K562 (cell line): ENCODE results near the gene MAST4.

ENCODE experiments used
- ARNT ChIP-seq, 2 experiments: fragments of 450-650 bp; IDR thresholded peaks; 2 replicates each; pipeline ENCODE4 v1.6.1; 2016; ENCODE audit warnings: mild to moderate bottlenecking in 1 of 2
- KDM1A ChIP-seq, 2 experiments: fragments of 450-650 bp; IDR thresholded peaks; 2 replicates each; pipeline ENCODE4 v1.6.1; 2016; ENCODE audit warnings: mild to moderate bottlenecking in 2 of 2
- NFRKB ChIP-seq: fragments of 450-650 bp; IDR thresholded peaks from 2 replicates; pipeline ENCODE4 v1.6.1; 2016; ENCODE audit warnings: low read depth
- POLR2A ChIP-seq: fragments of 450-650 bp; conservative IDR thresholded peaks from 2 replicates; pipeline ENCODE4 v1.6.1; 2016
- RCOR1 ChIP-seq, 2 experiments: IDR thresholded peaks; 2 replicates each; pipeline ENCODE4 v1.6.1; 2012; ENCODE audit warnings: low read depth in 2 of 2, low read length in 2 of 2, borderline replicate concordance in 1 of 2, improper control_type of control experiment in 1 of 2
- SREBF1 ChIP-seq: fragments of 150-350 bp; IDR thresholded peaks from 2 replicates; pipeline ENCODE4 v1.6.1; 2014; ENCODE audit warnings: antibody characterized with exemption, low read depth, low read length, borderline replicate concordance
- SRSF9 ChIP-seq: fragments of 200-400 bp; formaldehyde crosslinking; IDR thresholded peaks from 2 replicates; pipeline ENCODE4 v1.6.1; 2017; ENCODE audit warnings: low read depth, low read length, borderline replicate concordance
- ZFP1 ChIP-seq: fragments of 450-650 bp; formaldehyde crosslinking; IDR thresholded peaks from 2 replicates; pipeline ENCODE4 v1.4.0; 2020; ENCODE audit warnings: mild to moderate bottlenecking, mixed read lengths
- TF ChIP-seq, protein P1 (sequence below): sonication (generic); formaldehyde crosslinking; IDR thresholded peaks from 2 replicates; pipeline ENCODE4 v1.8.0; 2022; ENCODE audit warnings: mild to moderate bottlenecking, missing genetic modification reagents
- TF ChIP-seq, protein P2 (sequence below), 3 experiments: IDR thresholded peaks in 2 of 3; conservative IDR thresholded peaks in 1 of 3; 2 replicates each; pipeline ENCODE4 v1.5.1; 2011 to 2012; ENCODE audit warnings: low read length in 3 of 3, mild to moderate bottlenecking in 3 of 3, control low read depth in 2 of 3, improper control_type of control experiment in 1 of 3, inconsistent platforms in 1 of 3, low read depth in 1 of 3, mixed read lengths in 1 of 3, moderate library complexity in 1 of 3; ENCODE audit not compliant: insufficient read depth in 2 of 3
- TF ChIP-seq, protein P3 (sequence below): fragments of 450-650 bp; formaldehyde crosslinking; IDR thresholded peaks from 2 replicates; pipeline ENCODE4 v1.4.0; 2022; ENCODE audit warnings: missing genetic modification characterization
- TF ChIP-seq, protein P4 (sequence below): fragments of 450-650 bp; IDR thresholded peaks from 2 replicates; pipeline ENCODE4 v1.7.0; 2016; ENCODE audit warnings: borderline replicate concordance

DNA sequence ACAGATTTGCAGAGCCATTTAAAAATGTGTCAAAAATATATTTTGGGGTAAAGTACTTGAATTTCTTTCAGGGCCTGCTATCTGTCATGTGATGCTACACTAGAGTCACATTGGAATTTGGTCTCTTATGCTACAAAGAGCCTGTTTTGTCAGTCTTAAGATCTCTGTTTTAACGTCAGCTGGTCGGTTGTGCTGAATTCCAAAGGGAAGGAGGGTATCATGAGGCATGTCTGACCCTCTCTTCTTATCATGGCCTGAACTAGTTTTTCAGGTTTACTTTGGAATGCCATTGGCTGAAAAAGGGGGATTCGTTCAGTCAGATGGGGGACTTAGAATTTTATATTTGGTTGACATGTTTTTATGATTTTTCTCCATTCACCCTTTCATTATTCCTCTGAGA lies 309.8 kb downstream of the MAST4 start:
- TF ChIP-seq SRSF9 = no peak
- TF ChIP-seq, protein P1, sequence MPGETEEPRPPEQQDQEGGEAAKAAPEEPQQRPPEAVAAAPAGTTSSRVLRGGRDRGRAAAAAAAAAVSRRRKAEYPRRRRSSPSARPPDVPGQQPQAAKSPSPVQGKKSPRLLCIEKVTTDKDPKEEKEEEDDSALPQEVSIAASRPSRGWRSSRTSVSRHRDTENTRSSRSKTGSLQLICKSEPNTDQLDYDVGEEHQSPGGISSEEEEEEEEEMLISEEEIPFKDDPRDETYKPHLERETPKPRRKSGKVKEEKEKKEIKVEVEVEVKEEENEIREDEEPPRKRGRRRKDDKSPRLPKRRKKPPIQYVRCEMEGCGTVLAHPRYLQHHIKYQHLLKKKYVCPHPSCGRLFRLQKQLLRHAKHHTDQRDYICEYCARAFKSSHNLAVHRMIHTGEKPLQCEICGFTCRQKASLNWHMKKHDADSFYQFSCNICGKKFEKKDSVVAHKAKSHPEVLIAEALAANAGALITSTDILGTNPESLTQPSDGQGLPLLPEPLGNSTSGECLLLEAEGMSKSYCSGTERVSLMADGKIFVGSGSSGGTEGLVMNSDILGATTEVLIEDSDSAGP (CRISPR knock-in tag) = no peak
- TF ChIP-seq, protein P2, sequence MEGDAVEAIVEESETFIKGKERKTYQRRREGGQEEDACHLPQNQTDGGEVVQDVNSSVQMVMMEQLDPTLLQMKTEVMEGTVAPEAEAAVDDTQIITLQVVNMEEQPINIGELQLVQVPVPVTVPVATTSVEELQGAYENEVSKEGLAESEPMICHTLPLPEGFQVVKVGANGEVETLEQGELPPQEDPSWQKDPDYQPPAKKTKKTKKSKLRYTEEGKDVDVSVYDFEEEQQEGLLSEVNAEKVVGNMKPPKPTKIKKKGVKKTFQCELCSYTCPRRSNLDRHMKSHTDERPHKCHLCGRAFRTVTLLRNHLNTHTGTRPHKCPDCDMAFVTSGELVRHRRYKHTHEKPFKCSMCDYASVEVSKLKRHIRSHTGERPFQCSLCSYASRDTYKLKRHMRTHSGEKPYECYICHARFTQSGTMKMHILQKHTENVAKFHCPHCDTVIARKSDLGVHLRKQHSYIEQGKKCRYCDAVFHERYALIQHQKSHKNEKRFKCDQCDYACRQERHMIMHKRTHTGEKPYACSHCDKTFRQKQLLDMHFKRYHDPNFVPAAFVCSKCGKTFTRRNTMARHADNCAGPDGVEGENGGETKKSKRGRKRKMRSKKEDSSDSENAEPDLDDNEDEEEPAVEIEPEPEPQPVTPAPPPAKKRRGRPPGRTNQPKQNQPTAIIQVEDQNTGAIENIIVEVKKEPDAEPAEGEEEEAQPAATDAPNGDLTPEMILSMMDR (IDR thresholded peaks at IDR 0.05 in 2 of 3, conservative IDR thresholded peaks at IDR 0.05 in 1 of 3; ENCODE audit: insufficient read depth in 2 of 3, low read depth in 1 of 3, low read length in 3 of 3) = no peak
- no peak for TF ChIP-seq ZFP1 (CRISPR knock-in tag)
- TF ChIP-seq ARNT (IDR thresholded peaks at IDR 0.05) = no peak
- TF ChIP-seq, protein P3, sequence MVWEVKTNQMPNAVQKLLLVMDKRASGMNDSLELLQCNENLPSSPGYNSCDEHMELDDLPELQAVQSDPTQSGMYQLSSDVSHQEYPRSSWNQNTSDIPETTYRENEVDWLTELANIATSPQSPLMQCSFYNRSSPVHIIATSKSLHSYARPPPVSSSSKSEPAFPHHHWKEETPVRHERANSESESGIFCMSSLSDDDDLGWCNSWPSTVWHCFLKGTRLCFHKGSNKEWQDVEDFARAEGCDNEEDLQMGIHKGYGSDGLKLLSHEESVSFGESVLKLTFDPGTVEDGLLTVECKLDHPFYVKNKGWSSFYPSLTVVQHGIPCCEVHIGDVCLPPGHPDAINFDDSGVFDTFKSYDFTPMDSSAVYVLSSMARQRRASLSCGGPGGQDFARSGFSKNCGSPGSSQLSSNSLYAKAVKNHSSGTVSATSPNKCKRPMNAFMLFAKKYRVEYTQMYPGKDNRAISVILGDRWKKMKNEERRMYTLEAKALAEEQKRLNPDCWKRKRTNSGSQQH (CRISPR knock-in tag) = no peak
- no peak for TF ChIP-seq NFRKB
- TF ChIP-seq KDM1A (IDR thresholded peaks at IDR 0.05) = no peak
- TF ChIP-seq RCOR1 (IDR thresholded peaks at IDR 0.05; ENCODE audit: borderline replicate concordance in 1 of 2, low read depth in 2 of 2, low read length in 2 of 2) = no peak
- no peak for TF ChIP-seq POLR2A
- TF ChIP-seq, protein P4, sequence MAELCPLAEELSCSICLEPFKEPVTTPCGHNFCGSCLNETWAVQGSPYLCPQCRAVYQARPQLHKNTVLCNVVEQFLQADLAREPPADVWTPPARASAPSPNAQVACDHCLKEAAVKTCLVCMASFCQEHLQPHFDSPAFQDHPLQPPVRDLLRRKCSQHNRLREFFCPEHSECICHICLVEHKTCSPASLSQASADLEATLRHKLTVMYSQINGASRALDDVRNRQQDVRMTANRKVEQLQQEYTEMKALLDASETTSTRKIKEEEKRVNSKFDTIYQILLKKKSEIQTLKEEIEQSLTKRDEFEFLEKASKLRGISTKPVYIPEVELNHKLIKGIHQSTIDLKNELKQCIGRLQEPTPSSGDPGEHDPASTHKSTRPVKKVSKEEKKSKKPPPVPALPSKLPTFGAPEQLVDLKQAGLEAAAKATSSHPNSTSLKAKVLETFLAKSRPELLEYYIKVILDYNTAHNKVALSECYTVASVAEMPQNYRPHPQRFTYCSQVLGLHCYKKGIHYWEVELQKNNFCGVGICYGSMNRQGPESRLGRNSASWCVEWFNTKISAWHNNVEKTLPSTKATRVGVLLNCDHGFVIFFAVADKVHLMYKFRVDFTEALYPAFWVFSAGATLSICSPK = no peak
- TF ChIP-seq SREBF1 = no peak
